WI38 (cell line): ENCODE data around the gene RUBCN.
A peak's percentile ranks its signal among the peaks of the same experiment; 100 is the strongest.
"Not testable (repeated sequence)": the region's sequence is repeated elsewhere in the genome, so short reads cannot be mapped to it uniquely, and the experiment has no call there.

Experiments
- H3K4me3 ChIP-seq: 2 replicates; pipeline ENCODE4 v1.5.1; 2011; ENCODE audit warnings: low read depth, mild to moderate bottlenecking, control low read depth, low read length
- TF ChIP-seq, protein P1 (sequence below): IDR thresholded peaks from 2 replicates; pipeline ENCODE4 v1.5.1; 2012; ENCODE audit warnings: low read depth, mild to moderate bottlenecking, control low read depth, low read length

The RUBCN gene

DNA sequence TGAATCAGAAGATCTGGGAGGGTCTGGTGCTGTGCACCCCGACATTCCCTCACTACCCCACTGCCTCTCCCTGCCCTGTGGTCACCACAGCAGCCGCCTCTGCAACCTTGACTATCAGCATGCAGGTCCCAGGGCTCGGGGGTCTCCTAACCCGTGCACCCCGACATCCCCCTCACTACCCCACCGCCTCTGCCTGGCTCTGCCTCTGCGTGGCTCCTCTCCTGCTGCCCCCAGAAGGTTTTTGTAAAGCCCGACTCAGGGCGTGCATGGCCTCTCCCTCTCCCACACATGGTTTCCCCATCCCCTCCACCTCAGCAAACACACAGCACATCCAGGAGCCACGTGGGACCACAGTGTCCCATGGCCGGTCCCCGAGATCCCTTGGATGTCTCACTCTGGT lies 79.7 kb downstream of the RUBCN start:
- H3K4me3 ChIP-seq, result not testable (repeated sequence)

DNA sequence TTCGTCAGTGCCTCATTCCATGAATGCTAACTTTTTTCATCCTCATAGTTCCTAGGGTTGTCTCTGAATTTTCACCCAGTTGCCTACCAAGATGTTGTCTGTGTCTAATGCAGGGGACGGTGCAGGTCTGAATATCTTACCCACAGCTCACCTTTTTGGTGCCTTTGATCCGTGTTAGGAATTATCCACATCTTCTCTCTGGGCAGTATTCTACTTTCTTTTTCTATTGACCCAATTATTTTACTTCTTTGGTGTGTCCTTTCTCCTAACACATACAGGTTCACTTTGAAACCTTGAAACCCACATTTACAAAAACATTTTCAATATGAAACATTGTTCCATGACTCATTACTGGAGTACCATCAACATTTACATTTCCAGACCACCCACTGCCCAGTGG lies 80.6 kb downstream of the RUBCN start:
- not testable (repeated sequence) for H3K4me3 ChIP-seq

DNA sequence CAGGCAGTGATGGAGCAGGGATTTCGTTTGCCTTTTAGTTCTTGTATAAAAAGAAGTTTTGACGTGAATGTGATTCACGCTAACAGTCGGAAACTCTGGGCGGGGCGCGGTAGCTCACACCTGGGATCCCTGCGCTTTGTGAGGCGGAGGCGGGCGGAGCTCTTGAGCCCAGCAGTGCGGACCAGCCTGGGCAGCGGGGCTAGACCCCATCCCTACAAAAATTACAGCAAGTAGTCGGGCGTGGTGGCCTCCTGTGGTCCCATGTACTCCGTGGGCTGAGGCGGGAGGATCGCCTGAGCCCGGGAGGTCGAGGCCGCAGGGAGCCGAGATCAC lies 81.7 kb downstream of the RUBCN start:
- H3K4me3 ChIP-seq, result not testable (repeated sequence)

DNA sequence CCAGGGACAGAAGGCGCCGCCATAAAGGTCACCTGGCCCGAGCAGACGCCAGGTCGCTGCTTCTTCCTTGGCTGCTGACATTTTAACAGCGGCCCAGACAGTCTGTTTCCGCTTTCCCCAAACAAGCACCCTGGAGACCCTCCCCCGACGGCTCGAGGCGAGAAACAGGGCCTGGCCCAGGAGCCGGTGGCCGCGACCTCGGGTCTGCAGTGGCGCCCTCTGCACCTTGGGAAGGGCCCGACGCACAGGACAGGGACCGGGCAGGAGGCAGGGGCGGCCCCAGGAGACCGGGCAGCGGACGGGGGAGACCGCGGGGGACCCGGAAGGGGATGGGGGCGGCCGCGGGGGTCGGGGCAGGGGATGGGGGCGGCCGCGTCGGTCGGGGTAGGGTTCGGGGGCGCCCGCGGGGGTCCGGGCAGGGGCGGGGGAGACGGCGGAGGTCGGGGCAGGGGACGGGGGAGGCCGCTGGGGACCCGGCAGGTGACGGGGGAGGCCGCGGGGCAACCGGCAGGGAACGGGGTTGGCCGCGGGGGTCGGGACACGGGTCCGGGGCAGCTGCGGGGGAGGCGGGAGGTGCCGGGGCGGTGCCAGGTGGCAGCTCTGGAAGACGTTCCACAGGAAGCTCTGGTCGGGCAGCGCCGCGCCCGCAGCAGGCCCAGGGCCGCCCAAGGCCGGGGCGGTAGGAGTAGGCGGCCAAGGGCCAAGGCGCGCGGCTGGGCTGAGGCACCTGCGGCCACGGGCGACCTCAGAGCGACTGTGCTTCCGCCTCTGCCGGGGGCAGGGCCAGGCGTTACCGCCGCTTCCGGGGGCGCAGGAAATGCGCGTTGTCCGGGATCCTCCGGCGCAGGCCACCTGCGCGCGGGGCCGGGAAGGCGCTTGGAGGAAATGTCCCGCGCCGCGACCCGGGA lies 82.4 kb downstream of the RUBCN start:
- not testable (repeated sequence) for H3K4me3 ChIP-seq

DNA sequence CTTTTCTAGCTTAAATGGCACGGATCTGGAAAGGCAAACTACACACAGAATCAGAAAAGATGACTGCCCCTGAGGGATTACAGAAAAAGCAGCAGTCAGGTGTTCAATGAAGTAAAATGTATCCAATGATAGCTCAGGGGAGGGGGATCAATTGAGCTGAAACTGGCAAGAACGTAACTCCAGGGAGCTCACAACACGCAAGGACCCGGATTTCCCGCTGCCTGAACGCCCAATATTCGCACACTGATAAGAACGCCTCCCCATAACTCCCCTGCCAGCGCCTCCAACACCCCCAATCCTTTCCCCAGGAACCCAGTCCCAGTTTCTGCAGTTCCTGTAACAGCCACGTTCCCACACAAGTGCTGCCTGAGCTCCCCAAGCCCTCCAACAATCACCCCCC lies 83.8 kb downstream of the RUBCN start:
- H3K4me3 ChIP-seq, result not testable (repeated sequence)

DNA sequence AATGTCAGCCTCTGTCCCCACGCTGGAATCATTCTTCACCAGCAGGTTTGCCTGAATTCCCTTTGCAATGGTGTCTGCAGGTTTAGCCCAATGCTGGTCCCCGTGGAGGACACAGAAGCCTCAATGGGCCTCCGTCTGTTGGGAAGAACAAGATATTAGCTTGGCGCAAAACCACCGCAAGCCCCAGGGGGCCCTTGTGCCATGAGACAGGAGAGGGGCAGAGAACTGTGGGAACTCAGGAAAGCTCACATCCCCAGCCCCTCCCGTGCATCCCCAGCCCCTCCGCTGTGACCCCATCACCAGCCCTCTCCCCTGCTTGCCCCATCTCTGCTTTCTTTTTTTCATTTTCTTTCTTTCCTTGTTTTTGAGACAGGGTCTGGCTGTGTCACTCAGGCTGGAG lies 89.1 kb downstream of the RUBCN start:
- H3K4me3 ChIP-seq, result not testable (repeated sequence)

DNA sequence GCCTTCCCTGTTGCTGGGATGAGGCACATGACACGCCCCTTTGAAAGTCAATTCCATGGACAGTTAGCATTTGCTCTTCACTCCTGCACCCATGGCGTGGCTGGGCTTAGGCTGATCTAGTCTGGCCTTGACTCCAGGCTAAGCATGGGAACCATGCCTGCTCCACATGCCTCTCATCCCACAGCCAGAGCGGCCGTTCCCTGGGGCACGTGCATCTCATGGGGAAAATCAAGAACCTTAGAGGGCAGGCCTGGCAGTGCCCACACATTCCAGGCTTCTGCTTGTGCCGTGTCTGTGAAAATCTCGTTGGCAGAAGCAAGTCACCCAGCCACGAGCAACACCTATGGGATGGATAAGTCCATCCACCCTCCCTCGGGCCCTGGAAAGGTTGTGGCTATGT lies 89.5 kb downstream of the RUBCN start:
- H3K4me3 ChIP-seq, result not testable (repeated sequence)

DNA sequence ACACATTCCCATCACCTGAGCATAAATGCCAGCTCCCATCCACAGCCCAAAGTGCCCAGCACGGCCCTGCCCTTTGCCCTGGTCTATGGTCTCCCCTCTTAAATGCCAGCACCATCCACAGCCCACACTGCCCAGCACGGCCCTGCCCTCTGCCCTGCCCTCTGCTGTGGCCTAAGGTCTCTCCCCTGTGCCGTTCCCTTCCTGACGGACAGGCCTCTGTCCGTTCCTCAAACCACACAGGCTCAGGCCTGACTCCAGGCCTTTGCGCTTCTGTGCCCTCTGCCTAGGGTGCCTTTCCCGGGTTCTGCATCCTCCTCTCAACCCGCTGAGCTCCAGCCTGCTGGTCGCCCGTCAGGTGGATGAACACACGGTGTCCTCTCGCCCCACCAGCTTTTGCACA lies 90.4 kb downstream of the RUBCN start:
- not testable (repeated sequence) for H3K4me3 ChIP-seq

DNA sequence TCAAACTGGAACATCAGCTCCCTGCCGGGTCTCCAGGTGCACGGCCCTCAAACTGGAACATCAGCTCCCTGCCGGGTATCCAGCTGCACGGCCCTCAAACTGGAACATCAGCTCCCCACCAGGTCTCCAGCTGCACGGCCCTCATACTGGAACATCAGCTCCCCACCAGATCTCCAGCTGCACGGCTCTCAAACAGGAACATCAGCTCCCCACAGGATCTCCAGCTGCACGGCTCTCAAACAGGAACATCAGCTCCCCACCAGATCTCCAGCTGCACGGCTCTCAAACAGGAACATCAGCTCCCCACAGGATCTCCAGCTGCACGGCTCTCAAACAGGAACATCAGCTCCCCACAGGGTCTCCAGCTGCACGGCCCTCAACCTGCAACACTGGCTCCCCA lies 99.1 kb downstream of the RUBCN start:
- not testable (repeated sequence) for H3K4me3 ChIP-seq

DNA sequence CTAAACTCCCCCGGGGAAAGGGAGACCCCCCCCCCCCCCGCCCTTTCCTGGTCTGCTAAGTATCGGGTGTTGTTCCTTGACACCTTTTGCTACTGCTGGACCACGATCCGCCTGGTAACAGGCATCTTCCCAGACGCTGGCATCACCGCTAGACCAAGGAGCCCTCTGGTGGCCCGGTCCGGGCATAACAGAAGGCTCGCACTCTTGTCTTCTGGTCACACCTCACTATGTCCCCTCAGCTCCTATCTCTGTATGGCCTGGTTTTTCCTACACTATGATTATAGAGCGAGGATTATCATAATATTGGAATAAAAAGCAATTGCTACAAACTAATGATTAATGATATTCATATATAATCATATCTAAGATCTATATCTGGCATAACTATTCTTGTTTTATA lies 104.7 kb downstream of the RUBCN start:
- TF ChIP-seq, protein P1, sequence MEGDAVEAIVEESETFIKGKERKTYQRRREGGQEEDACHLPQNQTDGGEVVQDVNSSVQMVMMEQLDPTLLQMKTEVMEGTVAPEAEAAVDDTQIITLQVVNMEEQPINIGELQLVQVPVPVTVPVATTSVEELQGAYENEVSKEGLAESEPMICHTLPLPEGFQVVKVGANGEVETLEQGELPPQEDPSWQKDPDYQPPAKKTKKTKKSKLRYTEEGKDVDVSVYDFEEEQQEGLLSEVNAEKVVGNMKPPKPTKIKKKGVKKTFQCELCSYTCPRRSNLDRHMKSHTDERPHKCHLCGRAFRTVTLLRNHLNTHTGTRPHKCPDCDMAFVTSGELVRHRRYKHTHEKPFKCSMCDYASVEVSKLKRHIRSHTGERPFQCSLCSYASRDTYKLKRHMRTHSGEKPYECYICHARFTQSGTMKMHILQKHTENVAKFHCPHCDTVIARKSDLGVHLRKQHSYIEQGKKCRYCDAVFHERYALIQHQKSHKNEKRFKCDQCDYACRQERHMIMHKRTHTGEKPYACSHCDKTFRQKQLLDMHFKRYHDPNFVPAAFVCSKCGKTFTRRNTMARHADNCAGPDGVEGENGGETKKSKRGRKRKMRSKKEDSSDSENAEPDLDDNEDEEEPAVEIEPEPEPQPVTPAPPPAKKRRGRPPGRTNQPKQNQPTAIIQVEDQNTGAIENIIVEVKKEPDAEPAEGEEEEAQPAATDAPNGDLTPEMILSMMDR, result 0 out of 2 replicates have a peak, but pooled peaks have one; percentile 15
- H3K4me3 ChIP-seq, result not testable (repeated sequence)

DNA sequence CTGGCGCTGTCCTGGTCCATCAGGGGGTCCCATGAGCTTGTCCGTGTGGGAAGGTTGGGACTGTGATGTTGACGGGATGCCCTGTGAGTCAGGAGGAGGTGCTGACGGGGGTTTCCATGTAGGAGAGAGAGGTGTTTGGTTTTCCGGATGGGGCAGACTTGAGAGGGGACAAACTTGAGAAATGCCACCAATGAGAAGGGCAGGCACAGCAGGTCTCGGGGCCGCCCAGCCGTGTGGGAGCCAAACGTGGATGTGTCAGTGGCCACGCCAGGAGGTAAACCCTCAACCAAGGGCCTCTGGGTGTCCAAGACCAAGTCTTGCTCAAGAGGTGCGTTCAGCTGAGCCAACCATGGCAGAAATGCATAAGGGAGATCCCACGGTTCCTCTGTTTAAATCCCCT lies 105.9 kb downstream of the RUBCN start:
- H3K4me3 ChIP-seq, result not testable (repeated sequence)

DNA sequence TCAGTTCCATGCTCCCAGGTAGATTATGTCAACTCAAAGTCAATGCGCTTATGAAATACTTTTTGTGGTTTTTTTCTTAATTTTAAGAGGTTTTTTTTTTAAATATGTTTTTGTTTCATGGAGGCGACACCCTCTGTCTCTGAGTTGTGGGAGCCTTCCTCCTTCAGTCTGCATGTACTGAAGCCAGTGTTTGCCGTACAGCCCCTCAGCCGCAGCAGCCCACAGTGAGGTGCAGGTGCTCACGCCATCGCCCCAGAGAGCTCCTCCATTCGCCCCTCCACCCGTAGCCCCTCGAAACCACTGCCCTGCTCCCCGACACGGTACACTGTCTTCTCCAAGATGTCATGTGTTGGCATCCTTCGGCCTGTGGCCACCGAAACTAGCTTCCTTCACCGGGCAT lies 107.4 kb downstream of the RUBCN start:
- not testable (repeated sequence) for H3K4me3 ChIP-seq

DNA sequence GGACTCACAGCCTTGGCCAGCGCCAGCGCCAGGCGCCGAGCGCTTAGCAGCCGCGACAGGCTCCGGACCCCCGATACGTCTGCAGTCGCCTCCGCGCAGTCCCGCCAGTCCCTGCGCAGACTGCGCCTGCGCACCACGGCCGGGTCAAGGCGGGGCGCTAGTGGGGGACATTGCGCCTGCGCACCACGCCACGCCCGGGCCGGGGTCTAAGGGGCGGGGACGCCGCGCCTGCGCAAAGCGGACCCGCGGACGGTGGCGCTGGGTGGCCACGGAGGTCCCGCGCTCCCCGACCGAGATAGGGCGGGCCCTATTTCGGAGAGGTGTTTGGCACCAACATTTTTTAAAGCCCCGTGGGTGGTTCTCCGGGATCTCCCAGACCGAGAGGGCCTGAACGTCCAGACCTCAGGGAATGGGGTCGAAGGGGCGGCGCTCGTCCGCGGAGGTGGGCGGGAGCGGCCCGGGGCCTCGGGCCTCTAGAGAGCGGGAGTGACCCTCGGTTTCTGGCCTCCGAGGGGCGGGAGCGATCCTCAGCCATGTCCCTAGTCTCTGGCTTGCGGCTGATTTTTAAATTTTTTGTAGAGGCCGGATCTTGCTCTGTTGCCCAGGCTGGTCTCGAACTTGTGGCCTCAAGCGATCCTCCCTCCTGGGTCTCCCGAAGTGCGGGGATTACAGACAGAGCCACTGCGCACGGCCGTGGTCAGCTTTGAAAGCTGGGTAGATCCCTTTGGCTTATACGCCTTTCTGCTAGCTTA lies 108.8 kb downstream of the RUBCN start:
- peak overlapping the region; percentile 62 for H3K4me3 ChIP-seq

DNA sequence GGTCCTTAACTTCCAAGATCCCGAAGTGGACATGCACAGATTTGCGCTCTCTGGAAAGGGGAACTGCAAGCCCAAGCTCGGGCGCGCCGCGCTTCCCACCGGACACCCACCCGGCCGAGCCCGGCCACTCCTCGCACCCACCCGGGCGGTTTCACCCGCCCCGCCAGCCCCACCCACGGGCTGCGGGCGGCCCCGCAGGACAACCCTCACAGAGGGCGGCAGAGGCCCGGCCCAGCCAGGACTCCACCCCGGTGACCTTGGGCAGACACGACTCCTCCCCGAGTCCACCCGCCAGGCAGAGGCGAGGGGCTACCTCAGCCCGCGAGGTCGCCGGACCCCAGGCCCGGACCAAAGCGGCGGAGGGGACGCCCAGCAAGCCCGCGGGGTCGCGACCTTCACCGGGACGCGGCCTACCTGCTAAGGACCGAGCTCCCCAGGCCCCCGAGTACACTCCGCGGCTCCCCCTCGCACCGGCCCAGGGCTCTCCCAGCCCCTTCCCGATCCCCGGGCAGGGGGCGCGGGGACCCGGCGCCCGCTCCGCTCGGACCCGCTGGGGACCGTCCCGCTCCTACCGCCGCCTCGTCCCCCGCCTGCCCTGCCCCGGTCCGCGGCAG lies 109.4 kb downstream of the RUBCN start:
- peak overlapping the region; percentile 62 for H3K4me3 ChIP-seq

DNA sequence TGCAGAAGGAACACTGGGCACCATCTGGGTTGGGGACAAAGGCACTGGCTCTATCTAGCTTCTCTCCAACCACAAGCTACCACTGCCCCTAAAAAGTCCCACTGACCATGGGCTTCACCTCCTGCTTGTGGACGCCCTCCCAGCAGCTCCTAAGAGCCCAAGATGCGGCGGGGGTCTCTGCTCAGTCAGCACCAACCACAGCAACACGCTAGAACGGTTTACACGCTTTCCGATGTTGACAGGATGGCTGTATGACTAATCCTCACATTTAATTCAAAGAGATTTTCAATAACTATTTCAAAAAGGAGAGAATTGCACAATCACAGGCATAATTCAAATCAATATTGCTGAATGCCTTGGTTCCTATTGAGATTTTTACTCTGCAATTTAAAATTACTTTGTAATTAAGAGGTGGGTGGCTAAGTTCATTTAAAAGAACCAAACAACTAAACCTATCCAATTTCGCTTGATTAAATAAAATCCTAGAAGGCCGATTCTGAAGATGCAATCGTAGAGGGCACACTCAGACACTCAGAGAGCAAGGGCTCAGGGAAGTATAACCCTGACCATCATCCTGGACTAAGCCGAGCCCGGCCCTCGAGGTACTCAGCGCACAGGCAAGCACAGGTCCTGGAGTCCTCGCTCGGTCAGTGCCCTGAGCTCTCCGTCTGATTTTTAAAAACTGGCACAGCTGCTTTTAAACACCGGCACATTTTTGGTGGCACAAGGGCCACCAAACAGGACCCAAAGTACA lies 110.1 kb downstream of the RUBCN start:
- peak overlapping the region; percentile 55 for H3K4me3 ChIP-seq

DNA sequence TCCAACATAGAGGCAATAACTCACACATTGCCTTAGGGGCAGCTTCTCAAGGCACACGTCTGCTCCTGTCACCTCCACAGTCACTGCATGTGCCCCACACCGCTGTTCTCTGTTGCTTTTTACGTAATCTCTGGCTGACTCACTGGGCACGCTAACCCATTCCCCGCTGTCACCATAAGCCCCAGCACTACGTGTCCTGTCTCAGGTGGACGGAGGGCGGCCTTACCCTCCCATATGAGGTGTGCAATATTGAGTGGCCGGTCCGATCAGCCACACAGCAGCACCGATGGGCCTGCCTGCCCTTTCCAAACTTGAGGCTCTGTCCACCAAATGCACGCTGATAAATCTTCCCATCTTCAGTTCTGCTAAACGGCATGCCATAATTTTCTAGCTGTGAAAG lies 115.2 kb downstream of the RUBCN start:
- not testable (repeated sequence) for H3K4me3 ChIP-seq
